ENCODE results near the gene TCL1A.
A peak's percentile ranks its signal among the peaks of the same experiment; 100 is the strongest.
"Not testable (repeated sequence)": the region's sequence is repeated elsewhere in the genome, so short reads cannot be mapped to it uniquely, and the experiment has no call there.

Gene TCL1A, protein sequence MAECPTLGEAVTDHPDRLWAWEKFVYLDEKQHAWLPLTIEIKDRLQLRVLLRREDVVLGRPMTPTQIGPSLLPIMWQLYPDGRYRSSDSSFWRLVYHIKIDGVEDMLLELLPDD

DNA sequence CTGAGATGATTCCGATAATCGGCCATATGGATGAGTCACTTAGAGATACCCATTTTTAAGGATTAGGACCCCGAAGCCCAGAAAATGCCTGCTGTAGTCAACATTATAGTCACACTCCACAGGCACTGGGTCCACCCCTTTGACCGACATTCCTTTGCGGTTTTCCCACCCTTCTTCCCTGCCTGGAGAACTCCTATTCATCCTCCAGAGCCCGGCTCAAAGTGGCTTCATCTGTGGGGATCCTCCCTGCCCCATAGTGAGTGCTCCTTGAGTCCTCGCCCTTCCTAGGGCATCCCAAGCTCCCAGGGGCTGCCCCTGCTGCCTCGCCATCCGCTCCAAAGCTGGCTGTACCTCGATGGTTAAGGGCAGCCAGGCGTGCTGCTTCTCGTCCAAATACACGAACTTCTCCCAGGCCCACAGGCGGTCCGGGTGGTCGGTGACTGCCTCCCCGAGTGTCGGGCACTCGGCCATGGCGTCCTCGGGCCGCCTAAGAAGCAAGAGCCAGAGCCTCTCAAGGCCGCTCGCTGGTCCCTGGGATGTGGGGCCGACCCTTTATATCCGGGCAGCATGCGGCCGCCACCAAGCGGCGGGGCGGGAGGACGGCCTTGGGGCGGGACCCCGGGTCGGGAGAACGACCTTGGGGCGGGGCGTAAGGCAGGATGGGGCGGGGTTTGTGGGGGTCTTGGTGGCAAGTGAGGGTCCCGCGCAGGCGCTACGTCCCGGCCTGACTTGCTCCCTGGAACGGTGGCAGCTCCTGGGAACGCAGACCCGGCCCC is at the start of gene TCL1A:
TCL1A (minus strand) TSS at position 530 of the 776 bp plus-strand sequence; CDS start at position 471, 59 bp downstream.
- DNase-seq, result no peak

DNA sequence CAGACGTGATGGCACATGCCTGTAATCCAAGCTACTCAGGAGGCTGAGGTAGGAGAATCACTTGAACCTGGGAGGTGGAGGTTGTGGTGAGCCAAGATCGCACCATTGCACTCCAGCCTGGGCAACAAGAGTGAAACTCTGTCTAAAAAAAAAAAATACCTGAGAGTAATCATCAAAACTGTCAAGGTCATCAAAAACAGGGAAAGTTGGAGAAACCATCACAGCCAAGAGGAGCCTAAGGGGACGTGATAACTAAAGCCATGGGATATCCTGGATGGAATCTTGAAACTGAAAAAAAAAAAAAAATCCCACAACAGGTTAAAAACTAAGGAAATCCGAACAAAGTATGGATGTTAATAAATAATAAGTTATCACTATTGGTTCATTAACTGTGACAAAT is 49.1 kb upstream of the TCL1A start:
- DNase-seq, result not testable (repeated sequence)

DNA sequence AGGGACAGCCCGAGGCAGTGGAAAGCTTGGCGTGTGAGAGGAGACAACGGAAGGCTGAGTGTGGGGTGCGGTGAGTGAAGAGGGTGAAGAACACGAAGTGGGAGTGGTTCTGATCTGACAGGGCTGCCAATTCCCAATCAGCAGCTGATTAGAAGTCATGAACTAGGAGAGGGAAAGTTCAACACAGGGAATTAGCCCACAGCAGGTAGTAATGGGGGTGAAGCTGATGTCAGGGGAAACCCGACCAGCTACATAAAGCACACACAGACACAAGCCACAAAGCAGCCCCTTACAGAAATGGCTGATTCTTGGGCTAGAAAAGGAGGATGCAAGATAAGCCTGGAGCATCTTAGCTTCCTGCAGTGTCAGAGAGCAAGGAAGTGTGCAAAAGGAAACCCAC is 47.5 kb upstream of the TCL1A start:
- no peak for DNase-seq

DNA sequence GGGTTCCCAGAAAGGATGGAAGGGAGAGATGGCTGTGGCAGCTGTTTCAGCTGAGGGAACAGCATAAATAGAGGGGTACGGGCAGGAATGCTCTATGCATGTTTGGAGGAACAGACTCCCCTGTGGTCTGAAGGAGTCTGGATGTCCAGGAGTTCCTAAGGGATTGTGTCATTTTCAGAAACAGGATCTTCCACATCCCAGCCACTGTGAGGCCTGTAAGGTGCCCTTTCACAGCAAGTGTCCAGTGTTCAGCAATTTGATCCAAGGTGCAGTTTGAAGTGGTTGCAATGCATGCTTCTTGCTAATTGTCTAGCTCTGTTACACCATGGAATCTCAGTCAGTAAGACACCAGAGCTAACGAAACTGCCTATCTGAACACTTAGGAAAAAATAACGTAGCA is 46.7 kb upstream of the TCL1A start:
- DNase-seq, result no peak

DNA sequence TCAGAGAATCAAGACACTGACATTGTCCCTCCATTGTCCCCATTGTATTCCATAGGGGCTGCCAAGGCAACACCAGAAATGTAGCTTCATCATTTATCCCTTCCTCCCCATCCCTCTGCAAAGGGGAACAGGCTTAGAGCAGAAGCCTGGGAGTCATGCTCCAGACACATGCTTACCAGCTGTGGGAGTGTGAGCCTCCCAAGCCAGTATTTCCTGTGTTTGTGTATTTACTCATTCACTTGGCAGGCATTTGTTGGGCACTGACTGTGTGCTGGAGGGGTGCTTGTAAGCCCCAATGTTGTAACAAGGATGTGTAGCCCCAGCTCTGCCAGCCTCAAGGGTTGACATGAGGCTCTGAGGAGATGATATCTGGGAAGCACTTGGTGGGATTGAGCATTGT is 46.0 kb upstream of the TCL1A start:
- no peak for DNase-seq

DNA sequence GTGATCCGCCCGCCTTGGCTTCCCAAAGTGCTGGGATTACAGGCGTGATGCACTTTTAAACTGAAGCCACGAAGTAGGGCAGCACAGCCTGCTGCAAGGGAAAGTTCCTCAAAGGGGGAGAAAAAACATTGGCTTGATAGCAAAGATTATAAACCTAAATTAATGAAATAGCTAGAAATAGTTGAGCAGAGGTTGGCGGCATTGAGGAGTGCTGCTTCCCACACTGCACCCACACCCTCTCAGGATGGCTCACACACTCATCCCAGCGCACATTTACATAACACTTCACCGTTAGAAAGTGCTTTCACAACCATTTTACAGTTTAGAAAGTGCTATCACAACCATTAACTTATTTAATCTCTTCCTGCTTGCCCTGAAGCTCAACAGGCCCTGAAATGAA is 44.4 kb upstream of the TCL1A start:
- DNase-seq, result no peak

DNA sequence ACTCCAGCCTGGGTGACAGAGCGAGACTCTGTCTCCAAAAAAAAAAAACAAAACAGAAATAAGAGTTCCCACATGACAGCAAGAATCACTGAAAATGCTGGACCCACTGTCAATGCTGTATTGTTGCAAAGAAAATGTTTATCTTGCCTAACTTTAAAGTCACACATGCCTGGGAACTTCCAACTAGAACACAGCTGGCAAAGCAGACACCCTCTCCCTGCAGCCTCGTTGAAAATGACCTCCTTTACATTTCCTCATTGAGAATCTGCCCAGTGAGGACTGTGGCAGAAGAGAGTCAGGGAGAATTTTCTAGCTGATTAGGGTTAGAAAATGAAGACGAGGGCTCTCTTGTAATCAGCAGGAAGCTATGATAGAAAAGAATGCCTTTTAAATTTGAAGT is 42.8 kb upstream of the TCL1A start:
- DNase-seq, result no peak

DNA sequence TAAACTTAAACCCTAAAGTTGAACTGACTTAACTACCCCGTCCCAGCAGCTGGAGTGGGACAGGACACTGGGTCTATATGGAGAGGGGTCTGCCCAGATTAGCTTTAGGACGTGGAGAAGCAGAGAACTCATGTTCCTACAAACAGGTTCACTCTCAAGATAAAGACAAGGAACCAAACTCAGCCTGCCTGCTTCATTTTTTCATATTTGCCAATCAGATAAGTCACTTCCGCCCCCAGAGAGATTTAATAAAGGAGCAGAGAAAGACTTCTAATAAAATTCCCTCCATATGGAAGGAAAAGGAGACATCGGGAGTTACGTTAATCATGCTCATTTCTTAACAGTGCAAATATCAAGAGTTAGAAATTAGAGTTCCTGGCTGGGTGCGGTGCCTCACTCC is 42.2 kb upstream of the TCL1A start:
- DNase-seq, result no peak

DNA sequence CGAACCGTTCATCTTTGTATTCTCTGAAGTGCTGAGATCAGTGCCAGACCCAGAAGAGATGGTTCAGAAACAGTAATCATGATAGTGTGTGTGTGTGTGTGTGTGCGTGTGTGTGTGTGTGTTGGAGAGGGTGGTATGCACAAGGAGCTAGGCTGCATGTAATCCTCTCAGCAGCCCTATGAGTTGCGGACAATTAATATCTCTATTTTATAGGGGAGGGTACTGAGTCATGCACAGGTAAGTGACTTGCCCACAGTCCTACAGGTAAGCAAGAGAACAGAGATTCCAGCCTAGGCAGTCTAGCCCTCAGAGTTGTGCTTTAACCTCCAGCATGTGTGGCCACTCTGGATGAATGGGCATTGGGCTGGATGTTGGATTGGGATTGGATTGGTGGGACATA is 27.9 kb upstream of the TCL1A start:
- no peak for DNase-seq

DNA sequence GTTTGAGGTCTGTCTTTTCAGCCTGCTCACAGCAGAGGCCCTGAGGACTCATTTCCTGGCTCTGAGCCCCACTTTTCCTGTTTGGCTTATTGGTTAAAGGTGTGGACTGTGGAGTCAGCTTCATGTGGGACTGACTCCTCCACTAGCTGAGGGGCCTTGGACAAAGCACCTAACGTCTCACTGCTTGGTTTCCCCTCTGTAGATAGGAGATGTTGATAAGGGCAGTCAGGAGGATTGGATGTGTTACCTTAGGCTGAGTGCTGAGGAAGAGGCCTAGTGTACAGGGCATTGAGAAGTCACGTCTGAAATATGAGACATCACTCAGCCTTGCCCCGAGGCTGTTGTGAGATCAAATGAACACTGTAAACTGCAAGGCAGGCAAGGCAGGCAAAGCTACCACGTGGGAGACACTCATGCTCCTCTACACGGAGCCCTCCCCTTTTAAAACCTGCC is 27.1 kb upstream of the TCL1A start:
- peak; percentile 83 for DNase-seq

DNA sequence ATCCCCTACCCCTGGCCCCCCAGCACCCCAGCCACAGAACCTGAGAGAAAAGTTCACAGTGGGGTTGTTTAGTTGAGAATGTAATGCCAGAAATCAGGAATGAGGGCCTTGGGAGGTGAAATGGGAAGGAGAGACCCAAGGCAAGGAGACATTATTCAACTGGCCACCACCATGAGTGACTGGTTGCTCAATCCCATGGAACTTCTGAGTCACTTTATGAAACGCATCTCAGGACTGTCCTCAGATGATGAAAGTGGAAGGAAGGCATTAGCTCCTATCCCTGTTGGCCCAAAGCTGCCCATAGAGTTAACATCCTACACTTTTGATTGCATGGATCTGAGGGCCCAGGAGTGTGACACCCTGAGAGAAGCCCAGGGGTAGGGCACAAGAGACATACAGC is 25.4 kb upstream of the TCL1A start:
- no peak for DNase-seq

DNA sequence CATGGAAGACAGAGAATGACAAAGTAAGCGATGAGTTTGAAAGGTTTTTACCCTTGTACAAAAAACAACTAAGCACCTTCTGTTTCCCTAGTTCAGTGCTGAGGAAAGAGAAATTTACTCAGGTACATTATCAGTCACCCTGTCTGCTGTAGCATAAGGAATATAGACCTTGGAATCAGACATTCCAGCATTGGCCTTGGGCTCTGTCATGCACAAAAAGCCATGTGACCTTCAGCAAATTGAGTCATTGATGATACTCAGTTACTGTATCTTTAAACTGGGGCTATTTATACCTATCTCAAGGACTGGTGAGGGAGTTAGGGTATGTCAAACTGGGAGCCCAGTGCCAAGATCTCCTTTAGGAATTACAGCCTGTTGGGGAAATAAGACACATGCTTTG is 19.3 kb upstream of the TCL1A start:
- DNase-seq, result no peak

DNA sequence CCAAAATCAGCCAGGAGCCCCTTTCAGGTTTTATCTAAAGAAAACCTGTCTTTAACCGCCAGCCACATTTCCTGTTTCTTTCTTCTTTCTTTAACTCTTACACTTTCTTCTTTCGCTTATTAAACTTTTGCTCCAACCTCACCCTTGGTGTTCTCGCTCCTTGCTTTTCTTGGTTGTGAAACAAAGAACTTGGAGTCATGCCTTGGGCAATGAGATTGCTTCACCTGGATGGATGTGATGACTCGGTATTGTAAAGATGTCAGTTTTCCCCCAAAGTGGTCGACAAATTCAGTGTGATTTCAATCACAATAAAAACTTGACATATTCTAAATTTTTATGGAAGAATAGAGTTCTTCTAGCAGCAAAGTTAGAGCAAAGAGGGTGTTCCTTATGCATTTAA is 16.2 kb upstream of the TCL1A start:
- no peak for DNase-seq

DNA sequence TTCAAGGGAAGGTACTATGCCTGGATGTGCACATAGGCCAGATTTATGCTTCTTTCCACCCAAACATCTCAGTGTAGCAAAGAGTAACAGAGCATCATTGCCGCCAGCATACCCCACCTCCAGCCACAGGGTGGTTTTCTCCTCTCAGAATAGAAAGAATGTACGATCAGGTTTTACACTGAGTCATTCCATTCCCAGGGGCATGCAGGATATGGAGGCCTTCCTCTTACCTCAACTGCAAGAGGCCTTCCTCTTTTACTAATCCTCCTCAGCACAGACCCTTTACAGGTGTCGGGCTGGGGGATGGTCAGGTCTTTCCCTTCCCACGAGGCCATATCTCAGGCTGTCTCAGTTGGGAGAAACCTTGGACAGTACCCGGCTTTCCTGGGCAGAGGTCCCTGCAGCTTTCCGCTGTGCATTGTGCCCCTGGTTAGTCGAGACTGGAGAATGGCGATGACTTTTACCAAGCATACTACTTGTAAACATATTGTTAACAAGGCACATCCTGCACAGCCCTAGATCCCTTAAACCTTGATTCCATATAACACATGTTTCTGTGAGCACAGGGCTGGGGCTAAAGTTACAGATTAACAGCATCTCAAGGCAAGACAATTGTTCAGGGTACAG is 15.6 kb upstream of the TCL1A start:
- not testable (repeated sequence) for DNase-seq

DNA sequence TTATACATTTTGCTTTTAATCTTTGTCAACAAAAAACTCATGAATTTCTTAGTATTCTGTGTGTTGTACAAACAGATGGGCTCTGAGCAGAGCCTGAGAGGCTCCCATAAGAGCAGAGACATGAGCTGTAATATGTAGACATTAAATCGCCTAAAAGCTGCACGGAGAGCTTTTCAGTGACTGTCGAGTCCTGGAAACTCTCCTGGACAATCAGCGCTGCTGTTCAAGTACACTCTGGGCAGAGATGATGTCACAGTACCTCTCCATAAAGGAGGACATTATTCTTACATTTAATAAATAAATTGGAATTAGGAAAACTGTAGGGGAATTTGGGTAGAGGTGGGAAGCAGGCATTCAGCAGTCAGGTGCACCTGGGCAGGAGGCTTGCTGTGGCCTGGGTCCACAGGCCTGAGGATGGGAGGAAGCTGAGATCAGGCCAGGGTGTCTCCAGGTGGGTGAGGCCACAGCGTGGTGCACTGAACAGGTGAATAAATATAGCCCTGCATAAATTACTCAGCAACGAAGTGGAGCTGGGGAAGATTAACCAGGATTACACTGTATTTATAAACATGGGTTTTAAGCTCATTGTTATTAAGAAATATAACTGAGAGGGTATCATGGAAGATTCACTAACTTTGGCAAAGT is 13.3 kb upstream of the TCL1A start:
- DNase-seq, result peak; percentile 10

DNA sequence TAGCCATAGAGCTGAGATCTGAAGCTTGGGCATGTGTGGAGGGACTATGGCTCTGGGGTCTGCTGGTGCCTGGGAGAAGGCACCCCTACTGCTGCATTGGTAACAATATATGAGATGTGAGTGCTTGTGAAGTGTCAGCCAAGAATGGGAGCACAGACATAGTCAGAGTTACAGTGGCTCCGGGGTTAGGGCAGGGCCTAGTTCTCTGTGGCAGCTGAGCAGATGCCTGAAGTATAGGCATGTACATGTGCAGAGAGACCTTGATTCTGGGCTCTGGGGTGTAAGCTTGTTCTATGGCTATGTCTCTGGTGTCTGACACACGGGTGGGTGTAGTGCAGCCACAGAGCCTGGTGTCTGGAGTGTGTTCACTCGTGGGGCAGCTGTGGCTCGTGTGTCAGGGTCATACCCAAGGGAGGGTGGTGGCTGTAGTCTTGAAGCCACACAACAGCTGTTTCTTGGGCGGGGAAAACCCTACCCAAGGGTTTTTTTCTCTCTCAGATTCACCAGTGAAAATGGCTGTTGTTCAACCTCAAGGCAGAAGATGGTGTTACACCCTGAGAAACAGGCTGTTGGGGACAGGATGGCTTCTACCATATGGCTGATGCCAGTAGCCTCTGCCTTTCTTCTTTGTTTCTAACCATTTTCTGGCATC is 11.9 kb upstream of the TCL1A start:
- no peak for DNase-seq

DNA sequence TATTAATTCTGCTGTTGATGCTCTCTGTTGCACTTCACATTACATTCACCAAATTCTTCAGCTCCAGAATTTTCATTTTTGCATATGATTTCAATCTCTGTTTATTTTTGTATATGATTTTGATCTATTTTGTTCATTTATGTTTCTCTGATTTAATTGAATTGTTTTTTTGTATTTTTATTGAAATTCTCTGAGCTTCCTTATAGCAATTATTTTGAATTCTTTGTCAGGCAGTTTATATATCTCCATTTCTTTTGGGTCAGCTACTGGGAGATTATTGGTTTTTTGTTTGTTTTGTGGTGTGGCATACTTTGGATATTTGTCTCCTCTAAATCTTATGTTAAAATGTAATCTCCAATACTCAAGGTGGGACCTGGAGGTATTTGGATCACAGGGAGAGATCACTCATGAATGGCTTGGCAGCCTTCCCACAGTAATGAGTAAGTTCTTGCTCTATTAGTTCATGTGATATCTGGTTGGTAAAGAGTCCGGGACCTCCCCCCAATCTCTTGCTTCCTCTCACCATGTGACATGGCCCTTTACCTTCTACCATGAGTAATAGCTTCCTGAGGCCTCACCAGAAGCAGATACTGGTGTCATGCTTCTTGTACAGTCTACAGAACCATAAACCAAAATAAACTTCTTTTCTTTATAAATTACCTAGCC is 8.7 kb upstream of the TCL1A start:
- no peak for DNase-seq

DNA sequence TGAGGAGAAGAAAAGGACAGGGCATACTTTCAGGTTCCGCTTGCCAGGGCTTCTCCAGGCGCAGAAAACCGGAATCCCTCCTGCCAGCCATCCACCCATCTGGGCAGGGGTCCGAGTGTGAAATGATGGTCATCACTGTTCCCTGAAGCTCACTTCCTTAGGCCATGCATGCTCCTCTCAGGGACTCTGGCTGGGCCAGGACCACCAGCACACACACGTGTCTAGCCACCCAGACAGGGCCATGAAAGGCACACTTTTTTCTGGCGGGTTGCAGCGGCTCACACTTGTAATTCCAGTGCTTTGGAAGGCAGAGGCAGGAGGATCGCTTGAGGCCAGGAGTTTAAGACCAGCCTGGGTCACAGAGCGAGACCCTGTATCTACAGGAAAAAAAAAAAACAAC is 1.5 kb downstream of the TCL1A start:
- DNase-seq, result no peak

DNA sequence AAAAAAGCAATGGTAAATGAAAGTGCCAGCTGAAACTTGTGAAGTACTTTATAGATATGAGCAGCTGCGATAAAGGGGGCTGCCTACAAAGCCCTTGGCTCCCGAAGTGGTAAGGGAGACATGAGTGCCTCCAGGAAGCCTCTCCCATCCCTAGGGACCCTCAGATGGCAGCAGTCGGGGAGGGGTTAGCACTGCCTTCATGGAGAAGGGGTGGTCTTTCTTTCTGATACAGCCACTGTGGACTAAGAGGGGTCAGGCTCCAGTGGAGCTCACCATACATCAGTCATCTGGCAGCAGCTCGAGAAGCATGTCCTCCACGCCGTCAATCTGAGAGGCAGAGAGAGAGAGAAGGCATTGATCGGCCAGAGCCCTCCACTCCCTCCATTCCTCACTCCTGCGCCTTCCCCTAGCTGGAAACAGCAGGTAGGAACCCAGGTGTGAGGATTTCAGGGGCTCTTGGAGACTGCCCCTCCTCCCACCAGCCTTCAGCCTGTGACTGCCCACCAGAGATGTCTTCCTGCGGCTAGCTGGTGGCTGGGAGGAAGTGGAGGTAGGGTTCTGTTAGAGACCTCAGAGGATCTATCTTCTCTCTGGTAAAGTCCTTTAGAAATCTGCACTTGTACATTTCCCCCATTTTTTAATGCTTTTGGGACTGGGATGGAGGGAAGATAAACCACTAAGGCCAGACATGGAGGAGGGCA is 2.3 kb downstream of the TCL1A start:
- no peak for DNase-seq

DNA sequence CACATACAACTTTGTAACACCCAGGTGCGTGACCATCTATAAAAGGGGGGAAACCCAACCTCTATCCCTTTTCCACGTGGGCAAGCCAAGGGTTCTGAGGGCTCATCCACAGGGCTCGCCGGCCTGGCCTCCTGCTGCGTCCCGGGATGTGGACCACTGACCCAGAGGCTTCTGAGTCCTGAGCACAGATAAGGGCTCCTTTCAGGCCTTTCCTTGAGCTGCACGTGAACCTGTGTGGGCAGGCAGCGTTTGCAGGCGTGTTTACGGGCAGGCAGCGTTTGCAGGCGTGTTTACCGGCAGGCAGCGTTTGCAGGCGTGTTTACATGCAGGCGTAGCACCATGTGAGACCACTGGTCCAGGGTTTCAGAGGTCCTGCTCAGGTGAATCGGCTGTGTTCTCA is 3.8 kb downstream of the TCL1A start:
- DNase-seq, result no peak

DNA sequence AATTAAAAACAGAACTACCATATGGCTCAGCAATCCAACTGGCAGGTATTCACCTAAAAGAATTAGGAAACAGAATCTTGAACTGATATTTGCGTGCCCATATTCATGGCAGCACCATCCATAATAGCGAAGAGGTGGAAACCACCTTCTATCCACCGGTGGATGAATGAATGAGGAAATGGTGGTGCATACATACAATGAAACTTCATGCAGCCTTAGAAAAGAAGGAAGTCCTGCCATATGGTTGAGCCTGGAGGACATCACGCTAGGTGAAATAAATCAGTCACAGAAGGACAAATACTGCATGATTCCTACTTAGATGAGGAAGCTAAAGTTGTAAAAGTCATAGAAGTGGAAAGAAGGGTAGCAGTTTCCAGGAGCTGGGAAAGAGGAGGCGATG is 6.6 kb downstream of the TCL1A start:
- DNase-seq, result no peak

DNA sequence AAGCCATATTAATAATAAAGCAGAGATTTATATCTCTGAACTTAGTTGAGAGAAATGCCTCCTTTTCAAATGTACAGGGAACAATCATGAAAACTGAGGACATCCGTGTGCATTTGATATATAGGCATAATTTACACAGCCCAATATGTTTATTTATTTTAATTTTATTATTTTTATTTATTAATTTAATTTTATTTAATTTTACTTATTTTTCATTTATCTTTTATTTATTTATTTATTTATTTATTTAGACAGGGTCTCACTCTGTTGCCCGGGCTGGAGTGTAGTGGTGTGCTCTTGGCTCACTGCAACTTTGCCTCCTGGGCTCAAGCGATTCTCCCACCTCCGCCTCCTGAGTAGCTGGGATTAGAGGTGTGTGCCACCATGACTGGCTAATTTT is 8.4 kb downstream of the TCL1A start:
- no peak for DNase-seq
